HCT116 (cell line): ENCODE results near the gene PPM1F. TPM values are rescaled to one million over a fixed set of nuclear protein-coding genes. Genes with fewer than 3 reads are reported as not detected.

Experiments used
- ATAC-seq: fragments of 200-7000 bp; cut with Tn5 transposase; 2 replicates; pipeline ENCODE4 v1.9.1; 2020; ENCODE audit warnings: mild to moderate bottlenecking, moderate library complexity
- BruUV-seq: library from RNA; stranded (reverse); fragments of 400-500 nt; replicated peaks from 2 replicates; lab custom pipeline; 2021; lab: Mats Ljungman, UMichigan
- CTCF ChIA-PET: fragments of 300-600 bp; sonication (Branson Sonifier 250); formaldehyde crosslinking; loops from one replicate; lab custom pipeline; 2021; ENCODE audit warnings: antibody characterized with exemption; lab: Charles Lee
- POLR2A ChIA-PET: fragments of 300-600, 350-600 bp; sonication (Branson Sonifier 250); formaldehyde crosslinking; loops from one replicate; lab custom pipeline; 2021; ENCODE audit warnings: antibody characterized with exemption; lab: Charles Lee
- RAD21 ChIA-PET, 2 experiments: fragments of 300-600 bp; sonication (Branson Sonifier 250); formaldehyde crosslinking; loops; one replicate each; lab custom pipeline; 2023; ENCODE audit warnings: low total read pairs in 2 of 2; ENCODE audit not compliant: uncharacterized antibody in 2 of 2, unreplicated experiment in 2 of 2, low non-redundant PET in 1 of 2; lab: Charles Lee
- DNase-seq: peaks from one replicate; pipeline ENCODE4 v3.0.0-alpha.2; 2010; ENCODE audit warnings: low read depth, low spot score
- H2AFZ ChIP-seq: fragments of 200-600 bp; shearing (Covaris generic), sonication (generic); 2 replicates; pipeline ENCODE4 v1.6.1; 2017; ENCODE audit warnings: low read depth, mixed run types, mixed read lengths, antibody characterized with exemption, low read length; ENCODE audit not compliant: poor library complexity, severe bottlenecking
- H3K27ac ChIP-seq: 2 replicates; pipeline ENCODE4 v1.5.1; 2012; ENCODE audit warnings: low read depth, low read length
- H3K27me3 ChIP-seq: fragments of 200-600 bp; sonication (generic); 2 replicates; pipeline ENCODE4 v1.6.1; 2016; ENCODE audit warnings: mixed run types, low read length, mixed read lengths; ENCODE audit not compliant: insufficient read depth
- H3K36me3 ChIP-seq, 2 experiments: fragments of 200-500 bp in 1 of 2; fragments of 200-600 bp in 1 of 2; sonication (Bioruptor generic) in 1 of 2; sonication (generic) in 1 of 2; 2 replicates each; pipeline versions ENCODE4 v1.5.1 to v1.6.1; 2014 to 2016; ENCODE audit warnings: low read length in 2 of 2, inconsistent platforms in 1 of 2, mixed read lengths in 1 of 2, mixed run types in 1 of 2; ENCODE audit not compliant: insufficient read depth in 2 of 2, control insufficient read depth in 1 of 2
- H3K4me1 ChIP-seq, 2 experiments: fragments of 200-600 bp in 1 of 2; sonication (generic) in 1 of 2; 2 replicates each; pipeline versions ENCODE4 v1.5.1 to v1.6.1; 2012 to 2017; ENCODE audit warnings: low read length in 2 of 2, inconsistent platforms in 1 of 2, mild to moderate bottlenecking in 1 of 2, mixed read lengths in 1 of 2, mixed run types in 1 of 2, moderate library complexity in 1 of 2; ENCODE audit not compliant: insufficient read depth in 2 of 2, control insufficient read depth in 1 of 2
- H3K4me2 ChIP-seq: fragments of 200-600 bp; sonication (generic); 2 replicates; pipeline ENCODE4 v1.6.1; 2017; ENCODE audit warnings: mixed run types, low read length, mixed read lengths
- H3K4me3 ChIP-seq, 2 experiments: fragments of 200-600 bp in 1 of 2; sonication (generic) in 1 of 2; replicated peaks in 1 of 2; 2 replicates each; pipeline ENCODE4 v1.5.1; 2011 to 2016; ENCODE audit warnings: low read length in 2 of 2, control low read depth in 1 of 2, low read depth in 1 of 2, mild to moderate bottlenecking in 1 of 2, mixed read lengths in 1 of 2, mixed run types in 1 of 2
- H3K79me2 ChIP-seq: fragments of 200-600 bp; sonication (generic); 2 replicates; pipeline ENCODE4 v1.6.1; 2017; ENCODE audit warnings: mild to moderate bottlenecking, mixed run types, low read length, moderate library complexity, mixed read lengths; ENCODE audit not compliant: insufficient read depth
- H3K9ac ChIP-seq: fragments of 200-600 bp; sonication (generic); 2 replicates; pipeline ENCODE4 v1.6.1; 2016; ENCODE audit warnings: low read length, mixed read lengths
- H3K9me2 ChIP-seq: fragments of 200-600 bp; sonication (generic), shearing (Covaris generic); 2 replicates; pipeline ENCODE4 v1.6.1; 2017; ENCODE audit warnings: mixed run types, mild to moderate bottlenecking, moderate library complexity; ENCODE audit not compliant: insufficient read depth
- H3K9me3 ChIP-seq, 2 experiments: fragments of 200-500 bp in 1 of 2; fragments of 200-600 bp in 1 of 2; sonication (Bioruptor generic) in 1 of 2; sonication (generic) in 1 of 2; 2 replicates each; pipeline ENCODE4 v1.6.1; 2014 to 2017; ENCODE audit warnings: low read length in 2 of 2, mixed read lengths in 2 of 2, inconsistent platforms in 1 of 2, low read depth in 1 of 2, mild to moderate bottlenecking in 1 of 2, mixed run types in 1 of 2, moderate library complexity in 1 of 2; ENCODE audit not compliant: control insufficient read depth in 1 of 2, insufficient read depth in 1 of 2
- H4K20me1 ChIP-seq: fragments of 200-600 bp; sonication (generic), shearing (Covaris generic); 2 replicates; pipeline ENCODE4 v1.6.1; 2017; ENCODE audit warnings: mixed run types, mild to moderate bottlenecking, moderate library complexity; ENCODE audit not compliant: insufficient read depth
- CBX3 ChIP-seq: IDR thresholded peaks from 2 replicates; pipeline ENCODE4 v1.6.1; 2012; ENCODE audit warnings: low read depth
- CEBPB ChIP-seq: IDR thresholded peaks from 2 replicates; pipeline ENCODE4 v1.6.1; 2012; ENCODE audit warnings: low read depth
- EGR1 ChIP-seq: IDR thresholded peaks from 2 replicates; pipeline ENCODE4 v1.6.1; 2012; ENCODE audit warnings: low read depth
- ELF1 ChIP-seq: IDR thresholded peaks from 2 replicates; pipeline ENCODE4 v1.6.1; 2012; ENCODE audit warnings: low read depth, borderline replicate concordance
- FOSL1 ChIP-seq: IDR thresholded peaks from 2 replicates; pipeline ENCODE4 v1.6.1; 2012; ENCODE audit warnings: low read depth
- JUND ChIP-seq: IDR thresholded peaks from 2 replicates; pipeline ENCODE4 v1.6.1; 2012
- POLR2A ChIP-seq: IDR thresholded peaks from 2 replicates; pipeline ENCODE4 v1.7.0; 2011; ENCODE audit warnings: borderline replicate concordance; ENCODE audit not compliant: insufficient read depth, insufficient read length; ENCODE audit errors: extremely low read depth
- POLR2AphosphoS5 ChIP-seq: IDR thresholded peaks from 2 replicates; pipeline ENCODE4 v1.6.1; 2011; ENCODE audit warnings: mild to moderate bottlenecking, low read depth, low read length, moderate library complexity
- RAD21 ChIP-seq: IDR thresholded peaks from 2 replicates; pipeline ENCODE4 v1.6.1; 2012; ENCODE audit warnings: low read depth, mild to moderate bottlenecking
- SP1 ChIP-seq: IDR thresholded peaks from 2 replicates; pipeline ENCODE4 v1.6.1; 2012; ENCODE audit warnings: low read depth
- TCF7L2 ChIP-seq: IDR thresholded peaks from 2 replicates; pipeline ENCODE4 v1.7.0; 2011; ENCODE audit warnings: borderline replicate concordance, inconsistent platforms; ENCODE audit not compliant: insufficient read depth, insufficient read length; ENCODE audit errors: extremely low read depth
- ZFX ChIP-seq: fragments of 450-650 bp; IDR thresholded peaks from 2 replicates; pipeline ENCODE4 v1.6.1; 2017
- ZNF274 ChIP-seq: fragments of 200-500 bp; sonication (Bioruptor generic); IDR thresholded peaks from 2 replicates; pipeline ENCODE4 v1.6.1; 2014; ENCODE audit warnings: mild to moderate bottlenecking, low read depth, low read length, inconsistent platforms
- intact Hi-C: fragments of 100-400 bp; cut with micrococcal nuclease; formaldehyde crosslinking; loops from 2 replicates; pipeline ENCODE4 v1.10.0; 2022
- total RNA-seq: library from RNA; stranded (reverse); gene quantifications from one replicate; pipeline ENCODE4 v1.2.1, GENCODE V29; 2021; ENCODE audit not compliant: unreplicated experiment
- TF ChIP-seq, protein P1 (sequence below): IDR thresholded peaks from 2 replicates; pipeline ENCODE4 v1.6.1; 2012; ENCODE audit warnings: low read depth
- TF ChIP-seq, protein P2 (sequence below): IDR thresholded peaks from 2 replicates; pipeline ENCODE4 v1.6.1; 2012
- TF ChIP-seq, protein P3 (sequence below): IDR thresholded peaks from 2 replicates; pipeline ENCODE4 v1.6.1; 2012

PPM1F gene
- total RNA-seq, 1 experiment from 2014 or later = 27.3 TPM

DNA sequence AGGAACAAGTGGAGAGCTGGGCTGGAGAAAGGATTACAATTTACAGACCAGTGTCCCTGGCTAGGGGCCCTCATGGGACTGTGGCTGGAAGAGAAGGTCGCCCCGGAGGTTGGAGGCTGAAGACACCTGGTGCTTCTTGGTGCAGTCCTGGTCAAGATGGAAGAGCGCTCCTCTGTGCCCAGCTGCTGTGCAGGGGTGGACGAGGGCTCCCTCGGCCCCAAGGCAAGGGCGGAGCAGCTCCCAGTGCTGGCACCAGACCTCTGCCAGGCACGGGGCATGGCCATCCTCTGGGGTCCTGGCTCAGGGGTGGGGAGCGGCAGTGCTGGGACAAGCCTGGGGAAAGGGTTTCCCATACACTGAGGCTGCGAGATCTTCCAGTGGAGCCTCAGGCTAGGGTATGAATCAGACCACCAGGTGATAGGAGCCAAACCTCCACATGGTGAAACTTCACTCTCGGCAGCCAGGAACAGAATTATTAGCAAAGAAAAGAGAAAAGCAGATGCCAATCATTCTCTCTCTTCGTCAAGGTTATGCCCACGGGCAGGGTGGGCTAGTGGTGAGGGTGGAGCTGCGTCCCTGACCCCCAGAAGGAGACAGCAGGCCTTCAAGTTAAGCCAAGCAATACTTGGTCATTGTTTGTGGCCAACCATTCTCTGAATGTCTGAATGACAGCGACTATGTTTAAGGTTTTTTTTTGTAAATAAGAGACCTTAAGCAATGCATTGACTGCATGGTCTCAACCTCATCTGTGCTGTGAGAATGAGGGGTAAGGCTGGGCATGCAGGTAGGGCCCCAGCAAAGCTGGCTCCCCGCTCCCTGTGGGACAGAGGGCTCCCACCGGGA, 32.1 kb downstream of the PPM1F start:
- H3K9me3 ChIP-seq = no peaks in the 10 kb centered on the region
- TF ChIP-seq FOSL1 = no peak
- no peak for TF ChIP-seq CEBPB
- TF ChIP-seq EGR1 = no peak
- no peak for TF ChIP-seq SP1
- no peak for TF ChIP-seq POLR2A
- TF ChIP-seq ZFX = no peak
- no peak for TF ChIP-seq ELF1
- TF ChIP-seq JUND = no peak
- TF ChIP-seq, protein P1, sequence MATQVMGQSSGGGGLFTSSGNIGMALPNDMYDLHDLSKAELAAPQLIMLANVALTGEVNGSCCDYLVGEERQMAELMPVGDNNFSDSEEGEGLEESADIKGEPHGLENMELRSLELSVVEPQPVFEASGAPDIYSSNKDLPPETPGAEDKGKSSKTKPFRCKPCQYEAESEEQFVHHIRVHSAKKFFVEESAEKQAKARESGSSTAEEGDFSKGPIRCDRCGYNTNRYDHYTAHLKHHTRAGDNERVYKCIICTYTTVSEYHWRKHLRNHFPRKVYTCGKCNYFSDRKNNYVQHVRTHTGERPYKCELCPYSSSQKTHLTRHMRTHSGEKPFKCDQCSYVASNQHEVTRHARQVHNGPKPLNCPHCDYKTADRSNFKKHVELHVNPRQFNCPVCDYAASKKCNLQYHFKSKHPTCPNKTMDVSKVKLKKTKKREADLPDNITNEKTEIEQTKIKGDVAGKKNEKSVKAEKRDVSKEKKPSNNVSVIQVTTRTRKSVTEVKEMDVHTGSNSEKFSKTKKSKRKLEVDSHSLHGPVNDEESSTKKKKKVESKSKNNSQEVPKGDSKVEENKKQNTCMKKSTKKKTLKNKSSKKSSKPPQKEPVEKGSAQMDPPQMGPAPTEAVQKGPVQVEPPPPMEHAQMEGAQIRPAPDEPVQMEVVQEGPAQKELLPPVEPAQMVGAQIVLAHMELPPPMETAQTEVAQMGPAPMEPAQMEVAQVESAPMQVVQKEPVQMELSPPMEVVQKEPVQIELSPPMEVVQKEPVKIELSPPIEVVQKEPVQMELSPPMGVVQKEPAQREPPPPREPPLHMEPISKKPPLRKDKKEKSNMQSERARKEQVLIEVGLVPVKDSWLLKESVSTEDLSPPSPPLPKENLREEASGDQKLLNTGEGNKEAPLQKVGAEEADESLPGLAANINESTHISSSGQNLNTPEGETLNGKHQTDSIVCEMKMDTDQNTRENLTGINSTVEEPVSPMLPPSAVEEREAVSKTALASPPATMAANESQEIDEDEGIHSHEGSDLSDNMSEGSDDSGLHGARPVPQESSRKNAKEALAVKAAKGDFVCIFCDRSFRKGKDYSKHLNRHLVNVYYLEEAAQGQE = no peak
- TF ChIP-seq ZNF274 = no peak
- no peak for TF ChIP-seq TCF7L2
- TF ChIP-seq, protein P2, sequence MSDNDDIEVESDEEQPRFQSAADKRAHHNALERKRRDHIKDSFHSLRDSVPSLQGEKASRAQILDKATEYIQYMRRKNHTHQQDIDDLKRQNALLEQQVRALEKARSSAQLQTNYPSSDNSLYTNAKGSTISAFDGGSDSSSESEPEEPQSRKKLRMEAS = no peak
- TF ChIP-seq, protein P3, sequence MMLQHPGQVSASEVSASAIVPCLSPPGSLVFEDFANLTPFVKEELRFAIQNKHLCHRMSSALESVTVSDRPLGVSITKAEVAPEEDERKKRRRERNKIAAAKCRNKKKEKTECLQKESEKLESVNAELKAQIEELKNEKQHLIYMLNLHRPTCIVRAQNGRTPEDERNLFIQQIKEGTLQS = no peak
- TF ChIP-seq RAD21 = no peak
- TF ChIP-seq CBX3 = no peak
- no peak for TF ChIP-seq POLR2AphosphoS5
- no peaks in the 10 kb centered on the region; a peak in 1 of 4 replicates for H3K36me3 ChIP-seq
- H3K4me1 ChIP-seq = no peaks in the 10 kb centered on the region
- no peaks in the 10 kb centered on the region for H4K20me1 ChIP-seq
- no peak overlapping the region for H3K9ac ChIP-seq
- no peak overlapping the region for H2AFZ ChIP-seq
- ChIA-PET RAD21 (no interaction called here), POLR2A (no interaction called here), CTCF (no interaction called here)
- no peak overlapping the region for H3K4me2 ChIP-seq
- DNase-seq = no peak
- H3K9me2 ChIP-seq = no peaks in the 10 kb centered on the region
- intact Hi-C loops = no loop called here
- H3K79me2 ChIP-seq = no peaks in the 10 kb centered on the region
- H3K27me3 ChIP-seq = no peaks in the 10 kb centered on the region
- no peak overlapping the region for H3K4me3 ChIP-seq
- no peak overlapping the region for H3K27ac ChIP-seq
- no TSS peak for BruUV-seq
- ATAC-seq = no peak
